HepG2 (cell line): ENCODE measurements around the gene GPATCH2. TPM values are rescaled to one million over a fixed set of nuclear protein-coding genes. Genes with fewer than 3 reads are reported as not detected.

Source experiments
- ATAC-seq: fragments of 200-7000 bp; cut with Tn5 transposase; 3 replicates; pipeline ENCODE4 v1.9.1; 2020; ENCODE audit warnings: mild to moderate bottlenecking, moderate library complexity
- BruUV-seq: library from RNA; stranded (reverse); fragments of 400-500 nt; replicated peaks from 2 replicates; lab custom pipeline; 2021; lab: Mats Ljungman, UMichigan
- CTCF ChIA-PET: fragments of 300-600 bp; formaldehyde crosslinking; extraction: SDS; loops from one replicate; lab custom pipeline; 2021; ENCODE audit warnings: low total read pairs, inconsistent platforms, low intra/inter-chr PET ratio; lab: Yijun Ruan, JAX
- POLR2A ChIA-PET: fragments of 350-600 bp; sonication (Branson Sonifier 250); formaldehyde crosslinking; loops from one replicate; lab custom pipeline; 2020; ENCODE audit warnings: antibody characterized with exemption, inconsistent platforms; lab: Yijun Ruan, JAX
- DNase-seq: peaks from one replicate; pipeline ENCODE4 v3.0.0-alpha.2; 2015; ENCODE audit warnings: low spot score
- FAIRE-seq: peaks from 3 replicates; lab custom pipeline; 2011; peaks lifted over from hg19 to GRCh38; lab: Jason Lieb, UNC
- H2AFZ ChIP-seq: one replicate; pipeline ENCODE4 v1.6.1; 2011; ENCODE audit warnings: low read length, inconsistent platforms
- H3K27ac ChIP-seq: fragments of 300-600 bp; 3 replicates; pipeline ENCODE4 v1.8.0; 2011; ENCODE audit warnings: mixed run types, mild to moderate bottlenecking, mixed read lengths, low read length, inconsistent platforms; ENCODE audit not compliant: insufficient read depth; ENCODE audit errors: extremely low read length
- H3K27me3 ChIP-seq, 2 experiments: fragments of 200-600 bp in 1 of 2; 2 replicates in 1 of 2; 3 replicates in 1 of 2; pipeline versions ENCODE4 v1.6.0 to v1.8.0; 2011; ENCODE audit warnings: low read length in 2 of 2, mild to moderate bottlenecking in 2 of 2, moderate library complexity in 2 of 2, inconsistent platforms in 1 of 2; ENCODE audit not compliant: insufficient read depth in 2 of 2, control insufficient read depth in 1 of 2
- H3K36me3 ChIP-seq, 2 experiments: fragments of 200-600 bp in 1 of 2; replicated peaks in 1 of 2; 2 replicates in 1 of 2; 3 replicates in 1 of 2; pipeline versions ENCODE4 v1.5.1 to v1.8.0; 2011; ENCODE audit warnings: low read length in 2 of 2, inconsistent platforms in 1 of 2; ENCODE audit not compliant: insufficient read depth in 2 of 2, control insufficient read depth in 1 of 2
- H3K4me1 ChIP-seq: 2 replicates; pipeline ENCODE4 v1.5.1; 2012; ENCODE audit warnings: low read length, inconsistent platforms; ENCODE audit not compliant: insufficient read depth
- H3K4me2 ChIP-seq: 2 replicates; pipeline ENCODE4 v1.6.0; 2011; ENCODE audit warnings: low read depth, low read length, inconsistent platforms
- H3K4me3 ChIP-seq, 3 experiments: fragments of 200-600 bp in 1 of 3; sonication (generic), shearing (Covaris generic) in 1 of 3; replicated peaks in 1 of 3; 2 replicates each; pipeline ENCODE4 v1.5.1; 2011 to 2016; ENCODE audit warnings: low read length in 3 of 3, inconsistent platforms in 2 of 3, low read depth in 2 of 3, mild to moderate bottlenecking in 2 of 3, control low read depth in 1 of 3, mixed read lengths in 1 of 3; ENCODE audit not compliant: insufficient read depth in 1 of 3
- H3K79me2 ChIP-seq: one replicate; pipeline ENCODE4 v1.6.1; 2011; ENCODE audit warnings: low read length, inconsistent platforms; ENCODE audit not compliant: insufficient read depth
- H3K9ac ChIP-seq: 2 replicates; pipeline ENCODE4 v1.6.0; 2011; ENCODE audit warnings: mild to moderate bottlenecking, low read depth, low read length, inconsistent platforms; ENCODE audit not compliant: insufficient read depth
- H3K9me3 ChIP-seq: 2 replicates; pipeline ENCODE4 v1.5.1; 2012; ENCODE audit warnings: mild to moderate bottlenecking, low read length
- H4K20me1 ChIP-seq: 2 replicates; pipeline ENCODE4 v1.6.0; 2011; ENCODE audit warnings: inconsistent platforms, mild to moderate bottlenecking, low read length, moderate library complexity; ENCODE audit not compliant: insufficient read depth
- CEBPB ChIP-seq: IDR thresholded peaks from 2 replicates; pipeline ENCODE4 v1.6.1; 2011; ENCODE audit warnings: low read depth, low read length, improper control_type of control experiment, borderline replicate concordance
- CHD2 ChIP-seq: IDR thresholded peaks from 2 replicates; pipeline ENCODE4 v1.6.1; 2011; ENCODE audit warnings: low read depth, low read length, improper control_type of control experiment
- HNF4A ChIP-seq: sonication (generic); formaldehyde crosslinking; IDR thresholded peaks from 2 replicates; pipeline ENCODE4 v1.4.0; 2020; ENCODE audit warnings: missing genetic modification reagents
- MED1 ChIP-seq: sonication (generic); formaldehyde crosslinking; IDR thresholded peaks from 2 replicates; pipeline ENCODE4 v1.4.0; 2020; ENCODE audit warnings: missing genetic modification reagents
- MIER2 ChIP-seq: IDR thresholded peaks from 2 replicates; pipeline ENCODE4 v1.6.1; 2016; ENCODE audit warnings: missing biosample characterization, missing genetic modification reagents
- NCOR1 ChIP-seq: fragments of 200-600 bp; sonication (generic); IDR thresholded peaks from 2 replicates; pipeline ENCODE4 v1.7.0; 2017; ENCODE audit warnings: antibody characterized with exemption, low read length, borderline replicate concordance
- REXO4 ChIP-seq: sonication (generic); formaldehyde crosslinking; IDR thresholded peaks from 2 replicates; pipeline ENCODE4 v1.8.0; 2022; ENCODE audit warnings: missing genetic modification reagents, mild to moderate bottlenecking, borderline replicate concordance
- RNF219 ChIP-seq: sonication (generic); formaldehyde crosslinking; IDR thresholded peaks from 2 replicates; pipeline ENCODE4 v1.5.0; 2020; ENCODE audit warnings: mild to moderate bottlenecking, missing genetic modification reagents
- WGBS: methylation state at CpG from one replicate; pipeline ENCODE4 v1.1.6; 2017; ENCODE audit warnings: low lambda C conversion rate; 5-methylcytosine and 5-hydroxymethylcytosine counted together
- in situ Hi-C: cut with HindIII; loops from 2 replicates; pipeline ENCODE4 v1.10.0; 2017; ENCODE audit warnings: low pct_unique_long_range_greater_than_20kb; ENCODE audit not compliant: extremely low pct_ligation_motif_present
- intact Hi-C: fragments of 100-400 bp; cut with micrococcal nuclease; formaldehyde crosslinking; loops from one replicate; pipeline ENCODE4 v1.10.0; 2022; ENCODE audit not compliant: unreplicated experiment
- polyA plus RNA-seq, 8 experiments: library from polyadenylated mRNA; depleted of rRNA in 3 of 8; stranded (reverse) in 7 of 8; unstranded in 1 of 8; fragments of >200 nt; fragmentation: Illumina TruSeq in 4 of 8; extraction: Trizol in 4 of 8; gene quantifications; 2 replicates each; pipeline versions ENCODE4 v1.2.1 to v1.2.3, GENCODE V29; 2011 to 2016; ENCODE audit warnings: low read depth in 4 of 8, missing spikeins in 1 of 8, mixed read lengths in 1 of 8; ENCODE audit not compliant: insufficient read depth in 1 of 8
- total RNA-seq, 5 experiments: library from RNA; depleted of rRNA; stranded (reverse); fragments of >200 nt; fragmentation: Illumina TruSeq; extraction: Trizol; gene quantifications; 2 replicates each; pipeline ENCODE4 v1.2.3, GENCODE V29; 2016; ENCODE audit warnings: low read depth in 1 of 5

The GPATCH2 gene
- total and polyA plus RNA-seq, 2 of the 13 experiments (the other 11 are each of a cell fraction or from before 2014, with no cell fraction given) = 3.5 to 15.7 TPM

GRCh38 chr1:217586586-217586985 is 44.3 kb downstream of the GPATCH2 start (continued):
- TF ChIP-seq MED1 (CRISPR knock-in tag) = no peak
- TF ChIP-seq NCOR1 = no peak
- no peak for TF ChIP-seq MIER2 (CRISPR knock-in tag)
- TF ChIP-seq CHD2 = no peak
- TF ChIP-seq HNF4A = no peak
- TF ChIP-seq RNF219 (CRISPR knock-in tag) = no peak

DNA sequence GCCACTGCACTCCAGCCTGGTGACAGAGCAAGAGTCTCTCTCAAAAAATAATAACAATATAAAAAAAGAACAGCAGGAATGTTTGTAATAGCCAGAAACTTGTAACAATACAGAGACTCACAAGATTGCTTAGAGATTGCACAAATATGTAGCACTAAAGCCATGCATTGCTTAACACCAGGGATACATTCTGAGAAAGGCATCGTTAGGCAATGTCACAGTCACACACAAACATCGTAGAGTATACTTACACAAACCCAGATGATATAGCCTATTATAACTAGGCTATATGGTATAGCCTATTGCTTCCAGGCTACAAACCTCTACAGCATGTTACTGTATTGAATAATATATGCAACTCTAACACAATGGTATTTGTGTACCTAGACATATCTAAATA is 45.3 kb downstream of the GPATCH2 start:
- WGBS = 85% methylated on average over 2 of the region's 2 CpGs
- no peak for FAIRE-seq
- intact Hi-C loops = no loop called here

More for the DNA sequence above, 45.3 kb downstream of the GPATCH2 start:
- TF ChIP-seq REXO4 (CRISPR knock-in tag) = no peak
- TF ChIP-seq CEBPB = peak; percentile 61; the same call in 1 of the 2 replicates
- in situ Hi-C loops = no loop called here
- Histone ChIP-seq H3K4me1 (peaks cover 14% of the 10 kb centered on the region), H3K27ac (no peak overlapping the region), H3K27me3 (no peaks in the 10 kb centered on the region), H3K36me3 (no peaks in the 10 kb centered on the region), H3K9ac (no peak overlapping the region), H4K20me1 (no peaks in the 10 kb centered on the region), H3K4me2 (no peak overlapping the region), H3K4me3 (no peak overlapping the region), H3K9me3 (no peaks in the 10 kb centered on the region), H3K79me2 (no peaks in the 10 kb centered on the region), H2AFZ (no peak overlapping the region)
- POLR2A ChIA-PET = no interaction called here
- CTCF ChIA-PET = no interaction called here
- no TSS peak for BruUV-seq
- no peak for DNase-seq
- ATAC-seq = no peak
